ENCODE results near the gene ARMH1. TPM values are rescaled to one million over a fixed set of nuclear protein-coding genes. Genes with fewer than 3 reads are reported as not detected.
A peak's percentile ranks its signal among the peaks of the same experiment; 100 is the strongest.

The ARMH1 gene
- total RNA-seq = not detected in 2 replicates

- no peak for TF ChIP-seq CTCF (conservative IDR thresholded peaks at IDR 0.05; ENCODE audit: low read depth, low read length)
- DNase-seq (ENCODE audit: low read depth) = peak; percentile 89
- peak within 1 kb of the TSS; percentile 73 for H3K4me3 ChIP-seq (ENCODE audit: low read depth, low read length)
These were observed at the start of gene ARMH1, which contains the start of gene TMEM53 for GRCh38 chr1:44674113-44675000. TSS of gene ARMH1 (plus strand) at chr1:44674714. CDS start at chr1:44689698, 14,984 bp downstream. TSS of gene TMEM53 (minus strand) at chr1:44674481. CDS start at chr1:44674391, 90 bp downstream.

- DNase-seq (ENCODE audit: low read depth) = no peak
- TF ChIP-seq CTCF (conservative IDR thresholded peaks at IDR 0.05; ENCODE audit: low read depth, low read length) = no peak
- H3K4me3 ChIP-seq (ENCODE audit: low read depth, low read length) = no peak overlapping the region
These were observed 49.2 kb upstream of the ARMH1 start for GRCh38 chr1:44625348-44625747.

- TF ChIP-seq CTCF (conservative IDR thresholded peaks at IDR 0.05; ENCODE audit: low read depth, low read length) = no peak
- peak; percentile 74 for DNase-seq (ENCODE audit: low read depth)
- H3K4me3 ChIP-seq (ENCODE audit: low read depth, low read length) = no peak overlapping the region
These were observed 45.4 kb upstream of the ARMH1 start for GRCh38 chr1:44628962-44629756.

GRCh38 chr1:44630116-44630515, 44.4 kb upstream of the ARMH1 start:
- H3K4me3 ChIP-seq (ENCODE audit: low read depth, low read length) = no peak overlapping the region
- no peak for TF ChIP-seq CTCF (conservative IDR thresholded peaks at IDR 0.05; ENCODE audit: low read depth, low read length)
- DNase-seq (ENCODE audit: low read depth) = no peak

GRCh38 chr1:44631333-44631646, 43.2 kb upstream of the ARMH1 start:
- no peak for TF ChIP-seq CTCF (conservative IDR thresholded peaks at IDR 0.05; ENCODE audit: low read depth, low read length)
- DNase-seq (ENCODE audit: low read depth) = no peak

GRCh38 chr1:44631647-44632539, 42.6 kb upstream of the ARMH1 start:
- DNase-seq (ENCODE audit: low read depth) = no peak
- no peak for TF ChIP-seq CTCF (conservative IDR thresholded peaks at IDR 0.05; ENCODE audit: low read depth, low read length)
- peak overlapping the region; percentile 72 for H3K4me3 ChIP-seq (ENCODE audit: low read depth, low read length)

More at GRCh38 chr1:44631333-44631646, 43.2 kb upstream of the ARMH1 start:
- H3K4me3 ChIP-seq (ENCODE audit: low read depth, low read length) = peak overlapping the region; percentile 72
